ENCODE results near the gene RIN1. TPM values are rescaled to one million over a fixed set of nuclear protein-coding genes. Genes with fewer than 3 reads are reported as not detected.

The RIN1 gene
- total RNA-seq, 1 donor from 2014 or later: 4.3 TPM

DNA sequence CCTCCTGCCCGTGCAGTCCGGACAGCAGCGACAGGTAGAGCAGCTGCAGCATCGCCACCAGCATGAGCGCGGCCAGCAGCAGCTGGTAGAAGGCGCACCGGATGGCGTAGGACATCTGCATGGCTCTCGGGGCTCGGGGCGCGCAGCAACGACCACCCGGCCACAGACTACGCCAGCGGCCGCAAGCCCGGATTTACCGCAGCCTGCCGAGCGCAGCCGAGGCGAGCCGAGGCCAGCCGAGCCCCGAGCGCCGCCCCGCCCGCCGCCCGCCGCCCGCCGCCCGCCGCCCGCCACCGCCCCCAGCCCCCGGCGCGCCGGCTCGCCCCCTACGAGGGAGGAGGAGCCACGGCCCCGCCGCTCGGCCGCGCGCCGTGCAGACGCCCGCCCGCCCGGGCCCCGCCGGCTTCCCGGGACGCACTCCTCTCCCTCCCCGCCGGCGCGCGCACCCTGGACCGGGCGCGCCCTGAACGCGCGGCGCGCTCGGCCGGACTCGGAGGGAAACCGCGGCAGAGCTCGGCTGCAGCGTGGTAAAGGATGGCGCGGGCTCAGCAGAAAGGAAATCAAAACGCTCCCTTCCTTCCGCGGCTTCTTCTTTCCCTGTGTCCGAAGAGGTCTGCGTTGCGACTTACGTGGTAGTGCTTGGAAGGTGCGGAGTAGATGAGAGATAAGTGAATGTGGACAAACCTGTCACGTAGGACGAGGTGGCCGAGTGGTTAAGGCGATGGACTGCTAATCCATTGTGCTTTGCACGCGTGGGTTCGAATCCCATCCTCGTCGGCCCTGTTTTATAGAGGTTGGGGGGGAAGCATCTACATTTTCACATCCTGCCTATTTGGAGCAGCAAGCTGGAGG, 11.4 kb upstream of the RIN1 start, which contains the start of gene B4GAT1:
B4GAT1 (minus strand) TSS at position 205 of the 852 bp plus-strand sequence; CDS start at position 121, 84 bp downstream.
- H3K9me3 Mint-ChIP-seq: no peaks in the 10 kb centered on the region
- TF ChIP-seq, protein P1, sequence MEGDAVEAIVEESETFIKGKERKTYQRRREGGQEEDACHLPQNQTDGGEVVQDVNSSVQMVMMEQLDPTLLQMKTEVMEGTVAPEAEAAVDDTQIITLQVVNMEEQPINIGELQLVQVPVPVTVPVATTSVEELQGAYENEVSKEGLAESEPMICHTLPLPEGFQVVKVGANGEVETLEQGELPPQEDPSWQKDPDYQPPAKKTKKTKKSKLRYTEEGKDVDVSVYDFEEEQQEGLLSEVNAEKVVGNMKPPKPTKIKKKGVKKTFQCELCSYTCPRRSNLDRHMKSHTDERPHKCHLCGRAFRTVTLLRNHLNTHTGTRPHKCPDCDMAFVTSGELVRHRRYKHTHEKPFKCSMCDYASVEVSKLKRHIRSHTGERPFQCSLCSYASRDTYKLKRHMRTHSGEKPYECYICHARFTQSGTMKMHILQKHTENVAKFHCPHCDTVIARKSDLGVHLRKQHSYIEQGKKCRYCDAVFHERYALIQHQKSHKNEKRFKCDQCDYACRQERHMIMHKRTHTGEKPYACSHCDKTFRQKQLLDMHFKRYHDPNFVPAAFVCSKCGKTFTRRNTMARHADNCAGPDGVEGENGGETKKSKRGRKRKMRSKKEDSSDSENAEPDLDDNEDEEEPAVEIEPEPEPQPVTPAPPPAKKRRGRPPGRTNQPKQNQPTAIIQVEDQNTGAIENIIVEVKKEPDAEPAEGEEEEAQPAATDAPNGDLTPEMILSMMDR (conservative IDR thresholded peaks at IDR 0.05): no peak
- peaks cover 5% of the 10 kb centered on the region for H3K27me3 Mint-ChIP-seq (ENCODE audit: low read depth)
- DNase-seq (ENCODE audit: low read depth, low spot score): peak; percentile 77
- peak within 1 kb of the TSS; percentile 99 for H3K4me3 Mint-ChIP-seq
- H3K27ac Mint-ChIP-seq (ENCODE audit: unreplicated experiment): peak within 1 kb of the TSS; percentile 96
- H3K36me3 Mint-ChIP-seq (ENCODE audit: low read depth): peaks cover 2% of the 10 kb centered on the region
- peaks cover 47% of the 10 kb centered on the region for H3K4me1 Mint-ChIP-seq

DNA sequence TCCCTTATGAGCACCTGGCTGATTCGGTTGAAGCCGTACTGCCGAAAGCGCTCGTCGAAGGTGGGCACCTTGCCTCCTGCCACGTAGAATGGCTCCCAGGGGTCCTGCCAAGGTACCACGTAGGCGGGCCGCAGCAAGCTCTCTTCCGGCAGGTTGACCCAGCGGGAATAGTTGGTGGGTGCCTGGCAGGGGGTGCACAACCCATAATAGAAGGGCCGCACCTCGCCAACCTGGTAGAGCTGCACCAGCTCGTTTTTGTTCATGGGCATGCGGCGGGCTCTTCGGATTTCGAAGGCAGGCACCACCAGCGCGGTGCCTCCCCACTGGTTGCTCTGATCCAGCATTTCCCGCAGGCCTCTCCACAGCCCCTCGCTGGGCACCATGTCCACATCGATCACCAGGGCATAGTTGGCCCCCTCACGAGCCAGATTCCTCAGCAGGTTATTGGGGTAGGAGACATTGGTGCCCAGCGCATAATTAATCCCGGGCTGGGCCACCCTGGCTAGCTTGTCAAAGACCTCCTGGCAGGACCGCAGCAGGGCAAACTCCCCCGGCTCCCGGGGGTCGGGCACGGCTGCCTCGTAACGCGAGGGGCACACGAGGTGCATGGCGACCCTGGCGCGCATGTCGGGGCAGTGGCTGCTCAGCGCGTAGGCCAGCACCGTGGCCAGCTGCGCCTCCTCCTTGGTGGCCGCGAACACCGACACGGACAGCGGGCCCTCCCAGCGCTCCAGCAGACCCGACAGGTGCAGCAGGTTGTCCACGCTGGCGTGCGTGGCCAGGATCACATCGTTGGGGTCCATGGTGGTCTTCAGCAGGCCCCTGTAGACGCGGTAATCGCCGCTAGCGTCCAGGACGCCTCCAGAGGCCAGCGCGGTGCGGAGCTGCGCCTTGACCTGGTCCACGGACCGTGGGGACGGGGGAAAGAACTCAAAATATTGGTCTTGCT, 10.5 kb upstream of the RIN1 start:
- Mint-ChIP-seq H3K4me1 (peaks cover 43% of the 10 kb centered on the region), H3K27me3 (ENCODE audit: low read depth) (peaks cover 5% of the 10 kb centered on the region), H3K36me3 (ENCODE audit: low read depth) (peaks cover 3% of the 10 kb centered on the region), H3K27ac (ENCODE audit: unreplicated experiment) (peak overlapping the region; percentile 83), H3K4me3 (peak overlapping the region; percentile 99), H3K9me3 (no peaks in the 10 kb centered on the region)
- TF ChIP-seq, protein P1 (conservative IDR thresholded peaks at IDR 0.05): no peak
- no peak for DNase-seq (ENCODE audit: low read depth, low spot score)

DNA sequence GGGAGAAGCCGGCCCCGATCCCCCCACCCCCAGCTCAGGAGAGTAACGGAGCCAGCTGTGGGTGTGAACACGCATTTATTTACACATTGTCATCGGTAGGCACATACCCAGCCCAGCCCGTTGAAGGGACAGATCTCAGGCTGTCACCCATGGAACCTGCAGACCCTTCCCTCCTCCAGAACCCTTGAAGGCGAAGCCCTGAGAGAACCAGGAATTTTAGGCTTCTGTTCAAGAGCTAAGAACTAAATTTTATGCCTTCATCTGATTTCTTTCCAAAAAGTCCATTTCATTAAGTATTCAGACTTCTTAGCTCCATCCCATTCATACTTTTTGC, 9.0 kb upstream of the RIN1 start:
- no peaks in the 10 kb centered on the region for H3K9me3 Mint-ChIP-seq
- peak overlapping the region; percentile 99 for H3K4me3 Mint-ChIP-seq
- peaks cover 6% of the 10 kb centered on the region for H3K36me3 Mint-ChIP-seq (ENCODE audit: low read depth)
- TF ChIP-seq, protein P1 (conservative IDR thresholded peaks at IDR 0.05): no peak
- no peak for DNase-seq (ENCODE audit: low read depth, low spot score)
- H3K27me3 Mint-ChIP-seq (ENCODE audit: low read depth): peaks cover 5% of the 10 kb centered on the region
- H3K4me1 Mint-ChIP-seq: peaks cover 43% of the 10 kb centered on the region
- H3K27ac Mint-ChIP-seq (ENCODE audit: unreplicated experiment): peak overlapping the region; percentile 97

DNA sequence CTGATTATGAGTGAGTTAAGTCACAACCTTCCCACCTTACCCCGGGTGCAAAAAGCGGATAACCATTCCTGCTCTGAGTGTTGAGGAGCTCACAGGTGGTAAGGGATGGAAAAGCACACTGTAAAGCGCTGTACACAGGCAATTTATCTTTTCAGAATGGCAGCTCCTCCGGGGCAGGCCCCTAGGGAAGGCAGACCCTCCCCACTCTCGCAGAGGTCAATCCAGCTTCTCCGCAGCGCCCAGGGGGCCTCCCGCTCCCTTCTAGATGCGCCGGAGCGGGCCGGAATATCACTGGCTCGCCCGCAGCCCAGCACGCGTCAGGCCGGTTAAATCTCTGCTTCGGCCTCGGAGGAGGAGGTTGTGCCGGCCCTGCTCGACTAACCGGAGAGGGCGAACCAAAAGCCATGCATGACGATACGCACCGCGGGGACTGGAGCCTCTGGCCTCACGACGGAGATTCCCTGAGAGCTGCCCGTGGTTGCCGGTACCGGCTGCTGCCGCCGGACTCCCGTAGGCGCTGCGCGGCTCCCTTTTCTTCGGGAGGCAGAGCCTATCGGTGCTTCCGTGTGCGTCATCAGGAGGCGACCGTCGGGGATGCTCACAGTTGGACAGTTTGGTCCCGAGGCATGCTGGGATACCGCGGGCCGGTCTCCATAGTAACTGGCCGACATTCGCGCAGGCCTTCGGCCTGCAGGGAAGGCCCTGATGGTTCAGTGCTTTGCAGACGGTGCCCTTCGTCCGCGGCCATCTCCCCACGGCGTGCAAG, 8.5 kb upstream of the RIN1 start, which contains the start of gene BRMS1:
BRMS1 (minus strand) TSS at position 555 of the 766 bp plus-strand sequence. CDS start 2,870 bp downstream, outside the sequence.
- peaks cover 5% of the 10 kb centered on the region for H3K27me3 Mint-ChIP-seq (ENCODE audit: low read depth)
- peaks cover 43% of the 10 kb centered on the region for H3K4me1 Mint-ChIP-seq
- peak; percentile 92 for DNase-seq (ENCODE audit: low read depth, low spot score)
- peaks cover 6% of the 10 kb centered on the region for H3K36me3 Mint-ChIP-seq (ENCODE audit: low read depth)
- TF ChIP-seq, protein P1 (conservative IDR thresholded peaks at IDR 0.05): peak; percentile 15
- H3K27ac Mint-ChIP-seq (ENCODE audit: unreplicated experiment): peak within 1 kb of the TSS; percentile 97
- no peaks in the 10 kb centered on the region for H3K9me3 Mint-ChIP-seq
- H3K4me3 Mint-ChIP-seq: peak within 1 kb of the TSS; percentile 99

DNA sequence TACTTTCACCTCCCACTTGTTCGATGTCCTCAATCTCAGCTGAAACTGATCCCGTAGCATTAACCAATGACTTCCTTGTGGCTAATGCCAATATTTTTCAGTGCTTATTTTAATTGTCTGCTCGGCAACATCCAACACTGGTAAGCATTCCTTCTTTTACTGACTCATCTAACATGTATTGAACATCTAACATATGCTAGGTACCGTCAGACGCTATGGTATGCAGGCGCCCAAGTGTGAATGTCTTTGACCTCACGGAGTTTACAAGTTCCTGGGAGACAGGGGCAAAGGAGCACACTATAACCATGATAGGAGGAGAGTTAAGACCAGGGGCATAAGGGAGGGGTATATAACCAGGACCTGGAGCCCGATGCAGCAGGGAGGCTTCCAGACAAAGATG, 6.9 kb upstream of the RIN1 start:
- peaks cover 6% of the 10 kb centered on the region for H3K36me3 Mint-ChIP-seq (ENCODE audit: low read depth)
- H3K27ac Mint-ChIP-seq (ENCODE audit: unreplicated experiment): no peak overlapping the region
- peak overlapping the region; percentile 99 for H3K4me3 Mint-ChIP-seq
- no peaks in the 10 kb centered on the region for H3K9me3 Mint-ChIP-seq
- peaks cover 4% of the 10 kb centered on the region for H3K27me3 Mint-ChIP-seq (ENCODE audit: low read depth)
- TF ChIP-seq, protein P1 (conservative IDR thresholded peaks at IDR 0.05): no peak
- DNase-seq (ENCODE audit: low read depth, low spot score): no peak
- peaks cover 36% of the 10 kb centered on the region for H3K4me1 Mint-ChIP-seq
